CD4-positive, alpha-beta T cell treated with Interleukin-4 for 4 hours (primary cell): ENCODE results near the gene ANKRD18B.
"Not testable (repeated sequence)": the region's sequence is repeated elsewhere in the genome, so short reads cannot be mapped to it uniquely, and the experiment has no call there.

Experiments
- DNase-seq: peaks from one replicate; pipeline ENCODE4 v3.0.0-alpha.2; 2020

ANKRD18B gene

GRCh38 chr9:33523397-33524305 is at the start of gene ANKRD18B:
ANKRD18B (plus strand) TSS chr9:33524251; CDS start chr9:33524490, 239 bp downstream.
- peak; percentile 8 for DNase-seq

DNA sequence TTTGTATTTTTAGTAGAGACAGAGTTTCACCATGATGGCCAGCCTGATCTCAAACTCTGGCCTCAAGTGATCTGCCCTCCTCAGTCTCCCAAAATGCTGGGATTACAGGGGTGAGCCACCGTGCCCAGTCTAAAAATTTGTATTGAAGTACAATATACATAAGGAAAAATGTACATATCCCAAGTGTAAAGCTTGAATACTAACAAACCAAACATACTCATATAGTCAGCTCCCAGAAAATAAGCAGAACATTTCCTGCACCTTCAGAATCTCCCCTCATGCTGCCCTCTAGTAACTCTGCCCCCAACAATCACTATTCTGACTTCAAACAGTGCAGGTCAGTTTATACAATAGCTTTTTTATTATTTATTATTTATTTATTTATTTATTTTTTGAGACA is 48.7 kb upstream of the ANKRD18B start:
- no peak for DNase-seq

DNA sequence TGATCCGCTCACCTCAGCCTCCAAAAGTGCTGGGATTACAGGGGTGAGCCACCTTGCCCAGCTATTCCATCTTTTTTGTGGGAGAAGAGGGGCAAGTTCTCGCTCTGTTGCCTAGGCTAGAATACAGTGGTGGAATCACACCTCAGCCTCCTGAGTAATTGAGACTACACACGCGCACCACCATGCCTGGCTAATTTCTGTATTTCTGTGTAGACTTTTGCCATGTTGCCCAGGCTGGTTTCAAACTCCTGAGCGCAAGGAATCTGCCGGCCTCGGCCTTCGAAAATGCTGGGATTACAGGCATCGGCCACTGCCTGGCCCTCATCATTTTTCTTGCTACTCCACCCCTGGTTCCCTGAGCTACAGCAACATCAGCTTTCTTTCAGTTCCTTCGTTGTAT is 47.5 kb upstream of the ANKRD18B start:
- no peak for DNase-seq

DNA sequence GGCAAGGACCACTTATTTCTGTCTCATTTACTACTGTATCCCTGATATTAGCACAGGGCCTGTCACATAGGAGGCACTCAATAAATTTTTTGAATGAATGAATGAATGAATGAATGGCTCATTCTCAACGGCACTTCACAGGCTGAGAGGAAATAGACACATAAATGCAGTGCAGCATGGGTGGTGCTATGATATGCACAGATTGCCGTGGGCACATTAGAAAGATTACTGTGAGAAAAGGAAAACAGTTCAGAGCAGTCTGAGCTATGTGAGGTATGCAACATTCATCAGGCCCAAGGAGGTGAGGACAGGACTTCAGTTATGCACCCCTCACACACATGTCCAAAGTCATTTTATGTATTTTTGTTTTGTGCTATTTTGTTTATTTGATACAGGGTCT is 43.9 kb upstream of the ANKRD18B start:
- no peak for DNase-seq

DNA sequence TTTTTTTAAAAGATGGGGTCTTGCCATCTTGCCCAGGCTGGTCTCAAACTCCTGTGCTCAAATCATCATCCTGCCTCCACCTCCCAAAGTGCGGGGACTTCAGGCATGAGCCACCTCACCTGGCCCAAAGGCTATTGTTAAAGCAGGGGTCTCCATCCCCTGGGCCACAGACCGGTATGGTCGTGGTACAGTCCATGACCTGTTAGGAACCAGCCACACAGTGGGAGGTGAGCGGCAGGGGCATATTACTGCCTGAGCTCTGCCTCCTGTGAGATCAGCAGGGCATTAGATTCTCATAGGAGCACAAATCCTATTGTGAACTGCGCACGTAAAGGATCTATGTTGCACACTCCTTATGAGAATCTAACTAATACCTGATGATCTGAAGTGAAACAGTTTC is 43.1 kb upstream of the ANKRD18B start:
- DNase-seq, result no peak

DNA sequence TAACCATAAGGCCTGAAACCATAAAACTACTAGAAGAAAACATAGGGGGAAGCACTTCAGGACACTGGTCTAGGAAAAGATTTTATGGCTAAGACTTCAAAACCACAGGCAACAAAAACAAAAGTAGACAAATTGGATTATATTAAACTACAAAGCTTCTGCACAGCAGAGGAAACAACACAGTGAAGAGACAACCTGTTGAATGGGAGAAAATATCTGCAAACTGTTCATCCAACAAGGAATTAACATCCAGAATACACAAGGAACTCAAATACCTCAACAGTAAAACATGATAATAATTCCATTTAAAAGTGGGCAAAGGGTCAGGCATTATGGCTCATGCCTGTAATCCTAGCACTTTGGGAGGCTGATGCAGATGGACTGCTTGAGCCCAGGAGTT is 38.7 kb upstream of the ANKRD18B start:
- not testable (repeated sequence) for DNase-seq

DNA sequence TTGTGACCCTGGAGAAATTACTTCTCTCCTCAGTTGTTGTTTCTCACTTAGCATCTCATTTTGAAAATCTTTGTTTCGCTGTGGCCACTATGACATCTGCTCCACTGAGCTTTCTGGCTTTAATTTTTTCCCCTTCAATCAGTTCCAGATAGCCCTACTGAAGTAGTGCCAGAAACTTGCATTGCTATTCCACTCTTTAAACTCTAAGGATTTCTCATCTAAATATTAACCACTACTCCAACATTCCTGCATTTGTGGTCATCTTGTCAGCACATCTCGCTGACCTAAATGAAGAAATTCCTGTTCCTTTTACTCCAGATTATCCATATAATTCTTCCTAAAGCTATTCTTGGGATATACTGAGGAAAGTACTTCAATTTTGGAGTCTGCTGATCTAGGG is 35.0 kb upstream of the ANKRD18B start:
- DNase-seq, result no peak

GRCh38 chr9:33493819-33494218 is 30.2 kb upstream of the ANKRD18B start:
- DNase-seq, result not testable (repeated sequence)

- peak; percentile 8 for DNase-seq
Measured at GRCh38 chr9:33498387-33498786, 25.7 kb upstream of the ANKRD18B start.

DNA sequence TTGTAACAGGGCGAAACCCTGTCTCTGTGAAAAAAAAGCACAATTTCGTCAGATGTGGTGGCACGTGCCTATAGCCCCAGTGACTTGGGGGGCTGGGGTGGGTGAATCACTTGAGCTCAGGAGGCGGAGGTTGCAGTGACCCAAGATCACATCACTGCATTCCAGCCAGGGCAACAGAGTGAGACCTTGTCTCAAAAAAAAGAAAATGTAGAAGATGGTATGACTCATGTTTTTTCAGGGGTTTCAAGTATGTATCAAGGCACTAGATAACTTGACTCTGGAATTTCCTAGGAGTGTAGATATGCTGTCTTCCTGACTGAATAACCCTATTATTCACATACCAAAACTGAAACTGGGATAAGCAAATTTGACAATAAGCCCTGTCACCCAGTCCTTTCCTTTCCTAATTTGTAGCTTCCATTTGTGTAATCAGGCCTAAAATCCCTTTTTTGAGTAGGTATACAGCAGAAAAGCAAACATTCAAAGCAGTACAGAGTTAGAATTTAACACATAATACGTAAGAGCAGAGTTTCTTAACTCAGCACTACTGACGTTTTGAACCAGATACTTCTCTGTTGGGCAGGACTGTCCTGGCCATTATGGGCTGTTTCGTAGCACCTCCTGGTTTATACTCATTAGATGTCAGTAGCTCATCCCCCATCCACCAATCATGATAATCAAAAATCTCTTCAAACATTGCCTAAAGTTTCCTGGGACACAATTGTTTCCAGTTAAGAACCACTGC is 17.3 kb upstream of the ANKRD18B start:
- no peak for DNase-seq

DNA sequence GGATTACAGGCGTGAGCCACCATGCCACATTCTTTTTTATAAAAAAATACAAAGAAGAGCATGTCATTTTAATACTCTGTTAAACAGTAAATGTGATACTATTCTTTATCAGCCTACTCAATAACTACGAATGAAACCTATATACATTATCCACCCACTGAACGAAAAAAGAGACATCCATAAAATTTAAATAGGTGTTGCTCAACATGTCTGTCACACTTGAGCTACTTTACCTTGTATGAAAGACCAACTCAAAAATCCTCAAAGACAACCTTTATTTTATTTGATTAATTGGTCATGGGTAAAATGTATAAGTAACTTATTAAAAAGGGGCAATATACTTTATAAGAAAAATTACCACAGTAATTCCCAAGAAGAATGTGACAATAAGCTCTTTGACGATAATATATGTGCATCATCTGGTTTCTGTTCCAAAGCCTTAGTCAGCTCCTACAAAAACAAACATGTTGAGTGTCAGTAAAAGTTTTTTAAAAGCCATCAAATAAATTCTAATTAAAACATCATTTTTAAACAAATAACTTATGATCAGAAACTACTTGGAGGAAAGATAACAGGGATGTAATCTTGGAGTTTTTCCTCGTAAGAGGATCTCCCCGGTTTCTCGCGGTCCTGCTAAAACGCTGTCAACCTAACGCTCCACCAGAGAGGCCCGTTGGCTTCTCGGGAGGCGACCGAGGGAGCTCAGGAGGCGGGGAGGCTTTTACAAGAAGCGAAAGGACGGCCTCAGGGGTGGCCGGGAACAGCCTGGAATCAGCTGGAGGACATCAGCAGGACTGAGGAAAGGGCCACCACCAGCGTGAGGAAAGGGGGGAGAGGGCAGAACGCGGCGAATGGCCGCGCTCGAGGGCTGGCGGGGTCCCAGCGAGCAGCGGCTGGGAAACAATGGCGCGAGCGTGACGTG is 13.5 kb upstream of the ANKRD18B start:
- DNase-seq, result peak; percentile 18

DNA sequence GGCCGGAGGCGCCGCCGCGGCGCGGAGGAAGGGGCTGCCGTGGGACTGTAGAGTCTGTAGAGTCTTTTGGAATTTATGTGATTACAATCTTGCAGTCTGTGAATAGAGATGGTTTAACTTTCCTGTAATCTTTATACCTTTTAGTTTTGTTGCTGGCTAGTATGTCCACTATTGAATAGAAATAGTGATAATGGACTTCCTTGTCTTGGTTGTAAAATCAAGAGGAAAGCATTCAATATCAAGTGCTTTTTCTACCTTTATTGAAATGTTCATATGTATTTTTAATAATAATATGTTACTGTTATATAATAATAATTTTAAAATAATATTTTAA is 12.9 kb upstream of the ANKRD18B start:
- not testable (repeated sequence) for DNase-seq

- not testable (repeated sequence) for DNase-seq
Measured at GRCh38 chr9:33512535-33512934, 11.5 kb upstream of the ANKRD18B start.

DNA sequence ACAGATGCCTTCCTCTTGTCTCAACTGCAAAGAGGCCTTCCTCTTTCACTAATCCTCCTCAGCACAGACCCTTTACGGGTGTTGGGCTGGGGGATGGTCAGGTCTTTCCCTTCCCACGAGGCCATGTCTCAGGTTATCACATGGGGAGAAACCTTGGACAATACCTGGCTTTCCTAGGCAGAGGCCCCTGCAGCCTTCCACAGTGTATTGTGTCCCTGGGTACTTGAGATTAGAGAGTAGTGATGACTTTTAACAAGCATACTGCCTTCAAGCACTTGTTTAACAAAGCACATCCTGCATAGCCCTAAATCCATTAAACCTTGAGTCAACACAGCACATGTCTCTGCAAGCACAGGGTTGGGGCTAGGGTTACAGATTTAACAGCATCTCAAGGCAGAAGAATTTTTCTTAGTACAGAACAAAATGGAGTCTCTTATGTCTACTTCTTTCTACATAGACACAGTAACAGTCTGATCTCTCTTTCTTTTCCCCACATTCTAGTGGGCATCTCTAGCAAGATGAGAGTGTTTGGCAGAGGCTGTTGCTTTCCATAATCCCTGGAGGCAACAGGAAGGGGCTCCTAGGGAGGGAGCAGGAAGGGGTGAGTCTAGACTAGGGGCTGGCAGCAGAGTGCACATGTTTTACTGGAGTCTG is 8.6 kb upstream of the ANKRD18B start:
- not testable (repeated sequence) for DNase-seq

DNA sequence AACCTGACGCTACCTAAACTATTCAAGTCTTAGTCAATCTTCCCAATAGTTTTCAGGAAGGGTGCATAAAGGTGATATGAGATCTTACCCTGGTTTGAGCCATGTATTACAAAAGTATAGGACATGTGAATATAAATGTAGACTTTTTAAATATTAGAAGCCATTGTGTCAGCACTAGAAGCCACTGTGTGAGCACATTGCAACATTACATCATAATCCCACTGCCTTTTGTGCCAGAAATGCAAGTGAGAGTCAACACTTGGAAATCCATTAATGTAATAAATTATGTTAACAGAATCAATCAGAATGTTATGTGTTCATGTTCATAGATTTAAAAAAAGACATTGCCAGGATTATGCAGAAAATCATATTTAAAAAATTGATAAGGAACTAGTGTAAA is 7.7 kb upstream of the ANKRD18B start:
- not testable (repeated sequence) for DNase-seq

GRCh38 chr9:33517373-33517772 is 6.7 kb upstream of the ANKRD18B start:
- peak; percentile 32 for DNase-seq

DNA sequence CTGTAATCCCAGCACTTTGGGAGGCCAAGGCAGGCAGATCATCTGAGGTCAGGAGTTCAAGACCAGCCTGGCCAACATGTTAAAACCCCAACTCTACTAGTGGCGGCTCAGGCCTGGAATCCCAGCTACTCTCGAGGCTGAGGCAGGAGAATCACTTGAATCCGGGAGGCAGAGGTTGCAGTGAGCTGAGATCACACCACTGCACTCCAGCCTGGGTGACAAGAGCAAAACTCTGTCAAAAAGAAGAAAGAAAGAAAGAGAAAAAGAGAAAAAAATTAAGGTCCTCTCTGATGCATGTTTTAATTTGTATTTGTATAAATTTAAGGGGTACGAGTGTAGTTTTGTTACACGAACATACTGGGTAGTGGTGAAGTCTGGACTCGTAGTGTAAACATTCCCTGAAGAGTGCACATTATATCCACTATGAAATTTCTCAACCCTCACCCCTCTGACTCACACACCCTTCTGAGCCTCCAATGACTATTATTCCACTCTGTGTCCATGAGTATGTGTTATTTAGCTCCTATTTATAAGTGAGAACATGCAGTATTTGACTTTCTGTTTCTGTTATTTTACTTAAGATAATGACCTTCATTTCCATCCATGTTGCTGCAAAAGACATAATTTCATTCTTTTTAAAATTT is 6.0 kb upstream of the ANKRD18B start:
- DNase-seq, result not testable (repeated sequence)

GRCh38 chr9:33521861-33522260 is 2.2 kb upstream of the ANKRD18B start:
- DNase-seq, result not testable (repeated sequence)

GRCh38 chr9:33524306-33524947 is 376 bp downstream of the ANKRD18B start:
- DNase-seq, result no peak

- not testable (repeated sequence) for DNase-seq
Measured at GRCh38 chr9:33528069-33528468, 4.0 kb downstream of the ANKRD18B start.

DNA sequence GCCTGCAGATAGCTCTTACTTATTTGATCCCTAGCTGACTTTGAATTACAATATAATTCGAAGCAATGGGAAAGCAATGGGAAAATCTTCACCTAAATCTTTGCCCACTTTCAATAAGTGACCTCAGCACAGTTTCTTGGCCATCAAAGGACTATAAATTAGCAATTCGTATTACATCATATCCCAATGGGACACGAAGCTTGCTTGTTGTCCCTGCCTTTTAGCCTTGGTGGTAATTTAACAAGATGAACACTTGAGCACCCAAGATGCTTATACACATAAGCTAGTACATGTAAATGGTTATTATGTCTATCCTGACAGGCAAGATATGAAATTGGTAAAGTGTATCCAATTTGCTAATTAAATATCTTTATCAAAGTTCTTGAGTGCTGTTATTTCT is 9.9 kb downstream of the ANKRD18B start:
- not testable (repeated sequence) for DNase-seq
